HG02588 (cell line): ENCODE data around the gene SSTR3.

Experiments used
- ATAC-seq: cut with Tn5 transposase; IDR thresholded peaks from one replicate; pipeline ENCODE4 v1.9.1; 2021; ENCODE audit warnings: mild to moderate bottlenecking, moderate library complexity; ENCODE audit not compliant: unreplicated experiment

Gene SSTR3

GRCh38 chr22:37198258-37199102 lies 13.8 kb downstream of the SSTR3 start:
- ATAC-seq = peak; percentile 35

- no peak for ATAC-seq
Measured at GRCh38 chr22:37197451-37198257, 14.6 kb downstream of the SSTR3 start.

- no peak for ATAC-seq
Measured at GRCh38 chr22:37196539-37197450, 15.5 kb downstream of the SSTR3 start.

GRCh38 chr22:37195921-37196320 lies 16.4 kb downstream of the SSTR3 start:
- no peak for ATAC-seq

GRCh38 chr22:37194750-37195149 lies 17.5 kb downstream of the SSTR3 start:
- no peak for ATAC-seq

GRCh38 chr22:37193629-37194191 lies 18.6 kb downstream of the SSTR3 start:
- ATAC-seq = no peak

GRCh38 chr22:37192741-37193140 lies 19.5 kb downstream of the SSTR3 start:
- ATAC-seq = no peak

GRCh38 chr22:37192204-37192603 lies 20.1 kb downstream of the SSTR3 start:
- ATAC-seq = no peak

GRCh38 chr22:37190262-37190780 lies 22.0 kb downstream of the SSTR3 start:
- ATAC-seq = no peak

GRCh38 chr22:37188901-37189466 lies 23.3 kb downstream of the SSTR3 start:
- no peak for ATAC-seq

GRCh38 chr22:37187891-37188761 lies 24.2 kb downstream of the SSTR3 start, which contains the start of gene C1QTNF6:
Gene C1QTNF6 (minus strand): TSS chr22:37188247. CDS start chr22:37188213, 34 bp downstream.
- no peak for ATAC-seq

- ATAC-seq = no peak
Measured at GRCh38 chr22:37187552-37187890, 24.8 kb downstream of the SSTR3 start.

- ATAC-seq = no peak
Measured at GRCh38 chr22:37186997-37187522, 25.2 kb downstream of the SSTR3 start.

GRCh38 chr22:37186228-37186996 lies 25.9 kb downstream of the SSTR3 start:
- no peak for ATAC-seq

GRCh38 chr22:37185646-37186227 lies 26.5 kb downstream of the SSTR3 start:
- no peak for ATAC-seq

GRCh38 chr22:37184816-37185541 lies 27.3 kb downstream of the SSTR3 start:
- no peak for ATAC-seq

- no peak for ATAC-seq
Measured at GRCh38 chr22:37184380-37184755, 27.9 kb downstream of the SSTR3 start.
